GM21515 (cell line): ENCODE data around the gene SIDT2.
"Not testable (repeated sequence)": the region's sequence is repeated elsewhere in the genome, so short reads cannot be mapped to it uniquely, and the experiment has no call there.

Experiments
- ATAC-seq: cut with Tn5 transposase; IDR thresholded peaks from one replicate; pipeline ENCODE4 v1.9.1; 2021; ENCODE audit not compliant: unreplicated experiment

The SIDT2 gene

DNA sequence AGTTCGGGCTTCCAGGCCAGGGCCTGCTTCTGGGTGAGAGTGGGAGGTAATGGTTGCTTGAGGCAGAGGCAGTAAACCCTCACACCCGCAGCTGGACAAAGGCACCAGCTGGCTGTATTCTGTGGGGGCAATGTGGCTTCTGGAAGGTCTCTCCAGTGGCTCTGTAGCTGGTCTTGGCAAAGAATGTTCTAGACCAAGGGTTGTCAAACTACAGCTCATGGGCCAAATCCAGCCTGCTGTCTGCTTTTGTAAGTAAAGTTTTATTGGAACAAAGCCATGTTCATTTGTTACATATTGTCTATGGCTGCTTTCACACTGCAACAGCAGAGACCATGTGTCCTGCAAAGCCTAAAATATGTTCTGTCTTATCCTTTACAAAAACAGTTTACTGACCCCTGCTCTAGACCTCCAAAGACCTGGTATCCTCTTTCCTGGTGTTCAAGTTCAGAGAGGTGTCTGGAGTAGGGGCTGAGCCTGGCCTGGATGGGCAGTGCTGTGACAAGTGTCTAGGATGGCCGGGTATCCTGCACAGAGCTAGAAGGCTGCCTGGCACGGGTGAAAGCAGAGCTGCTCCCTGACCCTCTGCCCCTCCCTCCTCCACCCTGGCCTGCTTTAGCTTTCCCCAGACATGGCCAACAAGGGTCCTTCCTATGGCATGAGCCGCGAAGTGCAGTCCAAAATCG, 24.0 kb downstream of the SIDT2 start:
- ATAC-seq: no peak

DNA sequence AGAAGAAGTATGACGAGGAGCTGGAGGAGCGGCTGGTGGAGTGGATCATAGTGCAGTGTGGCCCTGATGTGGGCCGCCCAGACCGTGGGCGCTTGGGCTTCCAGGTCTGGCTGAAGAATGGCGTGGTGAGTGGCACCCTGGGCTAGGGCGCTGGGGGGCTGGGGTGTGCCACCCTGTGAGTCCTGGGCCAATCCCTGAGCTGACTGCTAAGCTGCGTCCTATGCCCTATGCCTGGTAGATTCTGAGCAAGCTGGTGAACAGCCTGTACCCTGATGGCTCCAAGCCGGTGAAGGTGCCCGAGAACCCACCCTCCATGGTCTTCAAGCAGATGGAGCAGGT, 24.5 kb downstream of the SIDT2 start:
- ATAC-seq: no peak

GRCh38 chr11:117204283-117205080, 25.9 kb downstream of the SIDT2 start:
- no peak for ATAC-seq

- no peak for ATAC-seq
Measured at GRCh38 chr11:117205211-117205818, 26.8 kb downstream of the SIDT2 start.

- not testable (repeated sequence) for ATAC-seq
Measured at GRCh38 chr11:117206111-117206510, 27.6 kb downstream of the SIDT2 start.

- not testable (repeated sequence) for ATAC-seq
Measured at GRCh38 chr11:117206859-117207258, 28.3 kb downstream of the SIDT2 start.

GRCh38 chr11:117207481-117207880, 28.9 kb downstream of the SIDT2 start:
- ATAC-seq: not testable (repeated sequence)

GRCh38 chr11:117208710-117209109, 30.2 kb downstream of the SIDT2 start:
- not testable (repeated sequence) for ATAC-seq

GRCh38 chr11:117209351-117210125, 31.0 kb downstream of the SIDT2 start:
- ATAC-seq: not testable (repeated sequence)

- ATAC-seq: no peak
Measured at GRCh38 chr11:117210620-117211019, 32.1 kb downstream of the SIDT2 start.

DNA sequence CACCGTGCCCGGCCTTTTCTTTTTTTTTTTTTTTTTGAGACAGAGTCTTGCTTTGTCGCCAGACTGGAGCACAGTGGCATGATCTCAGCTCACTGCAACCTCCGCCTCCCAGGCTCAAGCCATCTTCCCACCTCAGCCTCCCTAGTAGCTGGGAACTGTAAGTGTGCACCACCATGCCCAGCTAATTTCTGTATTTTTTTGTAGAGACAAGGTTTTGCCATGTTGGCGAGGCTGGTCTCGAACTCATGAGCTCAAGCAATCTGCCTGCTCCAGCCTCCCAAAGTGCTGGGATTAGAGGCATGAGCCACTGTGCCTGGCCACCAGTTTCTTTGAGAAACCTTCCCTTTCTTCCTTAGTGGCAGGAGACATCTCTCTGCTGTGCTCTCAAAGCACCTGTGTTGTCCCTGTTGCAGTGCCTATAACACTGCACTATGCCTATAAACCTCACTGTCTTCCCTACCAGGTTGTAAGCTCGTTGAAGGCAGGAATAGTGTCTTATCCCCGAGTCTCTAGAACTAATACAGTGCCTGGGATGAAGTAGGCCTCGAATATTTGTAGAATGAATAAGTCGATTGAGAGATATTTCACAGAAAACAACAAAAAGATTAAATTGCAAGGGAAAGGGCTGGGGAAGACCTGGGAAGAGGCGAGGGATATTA, 34.3 kb downstream of the SIDT2 start:
- ATAC-seq: no peak

DNA sequence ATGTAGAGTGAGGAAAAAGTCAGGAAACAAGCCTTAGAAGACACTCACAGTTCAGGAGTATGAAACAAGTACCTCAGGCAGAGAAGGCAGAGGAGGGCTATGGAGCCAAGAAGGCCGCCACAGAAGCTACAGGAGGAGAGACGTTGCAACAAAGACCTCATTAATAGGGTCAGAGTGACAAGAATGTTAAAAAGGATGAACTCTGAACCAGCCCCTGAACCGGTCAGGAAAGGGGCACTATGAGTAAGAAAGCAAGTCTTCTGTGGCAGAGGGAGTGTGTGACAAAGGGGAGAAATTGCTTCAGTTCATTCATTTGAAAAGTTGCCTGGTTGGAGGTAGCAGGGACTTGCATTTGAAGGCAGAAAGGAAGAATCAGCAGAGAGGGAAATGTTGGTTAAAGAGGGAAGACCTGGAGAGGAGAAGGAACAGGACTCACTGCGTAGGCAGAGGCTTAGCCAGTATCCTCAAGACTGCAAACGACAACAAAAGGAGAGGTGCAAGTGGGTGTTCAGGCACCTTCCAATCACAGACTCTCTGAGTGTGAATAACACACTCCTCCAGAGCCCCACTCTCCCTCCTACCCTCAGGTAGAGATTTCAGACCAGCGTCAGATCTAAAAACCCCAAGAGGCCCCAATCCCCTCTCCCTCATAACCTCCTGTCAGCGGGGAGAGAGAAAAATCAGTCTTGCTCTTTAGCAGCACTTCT, 36.0 kb downstream of the SIDT2 start:
- no peak for ATAC-seq

GRCh38 chr11:117217141-117218084, 38.9 kb downstream of the SIDT2 start:
- ATAC-seq: no peak

GRCh38 chr11:117218133-117218915, 39.8 kb downstream of the SIDT2 start:
- no peak for ATAC-seq

DNA sequence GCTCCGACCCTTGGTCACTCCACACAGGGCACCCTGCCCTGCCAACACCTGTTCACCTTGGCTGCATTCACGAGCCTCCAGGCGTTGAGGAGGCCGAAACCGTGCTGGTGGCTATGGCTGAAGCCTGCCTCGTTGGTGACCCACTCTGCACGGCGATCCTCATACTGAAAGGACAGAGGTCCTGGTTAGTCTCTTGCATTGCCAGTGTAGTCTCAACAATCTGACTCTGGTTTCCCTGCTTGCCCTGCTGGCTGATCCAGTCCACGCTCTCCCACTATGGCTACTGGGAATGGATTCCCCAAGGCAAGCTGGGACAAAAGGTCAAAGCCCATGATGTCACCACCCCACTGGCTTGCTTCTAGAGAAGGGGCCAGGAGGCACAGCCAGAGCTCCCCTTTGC, 40.5 kb downstream of the SIDT2 start:
- no peak for ATAC-seq

DNA sequence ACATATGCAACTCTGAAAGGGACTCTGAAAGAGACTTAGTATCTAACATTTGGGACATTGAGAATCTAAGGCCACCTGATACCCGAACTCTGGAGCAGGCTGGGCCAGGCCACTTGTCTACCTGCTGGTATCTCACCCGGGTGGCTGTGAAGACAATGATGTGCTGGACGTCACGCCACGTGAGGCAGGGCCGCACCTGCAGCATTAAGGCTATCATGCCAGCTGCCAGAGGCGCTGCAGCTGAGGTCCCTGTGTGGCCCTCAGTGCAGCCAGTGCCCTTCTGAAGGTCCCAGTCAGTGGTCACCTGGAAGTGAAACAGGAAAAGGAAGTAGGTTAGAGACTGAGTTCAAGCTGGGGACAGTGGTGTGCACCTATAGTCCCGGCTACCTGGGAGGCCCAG, 40.9 kb downstream of the SIDT2 start:
- ATAC-seq: no peak

DNA sequence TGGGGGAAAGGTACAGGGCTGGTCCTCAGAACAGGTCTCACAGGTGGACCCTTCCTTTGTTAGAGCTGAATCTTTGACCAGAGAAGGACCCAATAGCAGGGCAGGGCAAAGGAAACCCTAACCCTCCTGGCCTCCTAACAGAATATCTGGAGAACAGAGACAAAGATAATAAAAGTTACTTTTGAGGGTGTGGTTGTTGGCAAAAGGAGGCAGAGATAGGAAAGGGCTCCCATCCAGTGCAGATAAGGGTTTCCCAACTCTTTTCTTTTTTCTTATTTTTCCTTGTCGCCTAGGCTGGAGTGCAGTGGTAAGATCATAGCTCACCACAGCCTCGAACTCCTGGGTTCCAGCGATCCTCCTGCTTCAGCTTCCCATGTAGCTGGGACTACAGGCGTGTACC, 41.5 kb downstream of the SIDT2 start:
- ATAC-seq: no peak

DNA sequence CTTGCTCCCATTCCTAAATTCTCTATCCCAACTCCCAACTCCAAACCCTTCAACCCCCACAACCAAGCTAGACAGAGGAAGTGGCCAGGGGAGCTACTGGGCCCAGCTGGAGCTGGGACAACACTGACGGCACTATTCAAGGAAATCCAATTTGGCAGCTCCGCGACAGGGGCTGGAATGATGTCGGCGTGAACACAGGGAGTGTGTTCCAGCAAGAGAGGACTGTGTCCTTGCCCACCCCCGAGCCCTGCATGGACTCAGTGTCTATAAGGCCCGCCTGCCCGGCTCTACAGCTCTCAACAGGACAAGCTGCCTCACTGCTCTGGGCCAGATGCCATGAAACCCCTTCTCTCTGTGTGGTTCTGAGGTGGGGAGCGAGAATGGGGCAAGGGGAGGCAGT, 42.0 kb downstream of the SIDT2 start:
- no peak for ATAC-seq
